ENCODE data around the gene PRPSAP2. TPM values are rescaled to one million over a fixed set of nuclear protein-coding genes. Genes with fewer than 3 reads are reported as not detected.
"Not testable (repeated sequence)": the region's sequence is repeated elsewhere in the genome, so short reads cannot be mapped to it uniquely, and the experiment has no call there.

Gene PRPSAP2
- total and polyA plus RNA-seq, 3 experiments from 2014 or later, result 38.4 to 51.6 (median 49.7) TPM

GRCh38 chr17:18950944-18951905 lies 93.3 kb downstream of the PRPSAP2 start:
- CTCF ChIA-PET, result interaction anchor here (1.2 kb wide), 1 partner anchor 10 kb away, joined by 6 read pairs; no protein-coding TSS in a partner anchor

GRCh38 chr17:18951941-18952842 lies 94.3 kb downstream of the PRPSAP2 start, which contains the start of gene SLC5A10:
TSS of gene SLC5A10 (plus strand) at chr17:18952165. CDS start at chr17:18952206, 41 bp downstream.
- peak within 1 kb of the TSS in 1 of 8 donors; percentile 26 for H3K27ac Mint-ChIP-seq
- H3K27me3 Mint-ChIP-seq, result peaks cover 3 to 4% of the 10 kb centered on the region in 2 donors
- no peak within 1 kb of the TSS for H3K4me3 Mint-ChIP-seq
- H3K27me3 ChIP-seq (ENCODE audit: insufficient read depth, low read length, poor library complexity, severe bottlenecking), result no peaks in the 10 kb centered on the region
- no peaks in the 10 kb centered on the region for H3K9me3 Mint-ChIP-seq
- H3K4me1 Mint-ChIP-seq, result peaks cover 18 to 30% (median 23%) of the 10 kb centered on the region in 3 donors
- H3K4me1 ChIP-seq (ENCODE audit: insufficient read depth, low read length), result peaks cover 29% of the 10 kb centered on the region
- H3K4me3 ChIP-seq (ENCODE audit: low read length), result no peak within 1 kb of the TSS
- ChIA-PET CTCF (interaction anchor here (1.2 kb wide), 1 partner anchor 9 kb away, joined by 6 read pairs; no protein-coding TSS in a partner anchor), POLR2A (no interaction called here)
- no peaks in the 10 kb centered on the region for H3K9me3 ChIP-seq (ENCODE audit: low read length)
- H3K27ac ChIP-seq (ENCODE audit: low read depth, low read length), result no peak within 1 kb of the TSS
- H3K36me3 ChIP-seq (ENCODE audit: insufficient read depth, low read length), result no peaks in the 10 kb centered on the region
- no peaks in the 10 kb centered on the region for H3K36me3 Mint-ChIP-seq
- DNase-seq, result no peak

More at GRCh38 chr17:18950944-18951905, 93.3 kb downstream of the PRPSAP2 start:
- H3K9me3 ChIP-seq (ENCODE audit: low read length), result no peaks in the 10 kb centered on the region
- Mint-ChIP-seq H3K9me3 (no peaks in the 10 kb centered on the region), H3K27ac (peak overlapping the region in 1 of 8 donors; percentile 26), H3K4me3 (no peak overlapping the region), H3K27me3 (peaks cover 3 to 4% of the 10 kb centered on the region in 2 donors), H3K4me1 (peaks cover 16 to 24% (median 17%) of the 10 kb centered on the region in 3 donors), H3K36me3 (no peaks in the 10 kb centered on the region)
- H3K27ac ChIP-seq (ENCODE audit: low read depth, low read length), result no peak overlapping the region
- no peak for DNase-seq
- no peak overlapping the region for H3K4me3 ChIP-seq (ENCODE audit: low read length)
- H3K27me3 ChIP-seq (ENCODE audit: insufficient read depth, low read length, poor library complexity, severe bottlenecking), result no peaks in the 10 kb centered on the region
- POLR2A ChIA-PET, result no interaction called here
- no peaks in the 10 kb centered on the region for H3K36me3 ChIP-seq (ENCODE audit: insufficient read depth, low read length)
- peaks cover 23% of the 10 kb centered on the region for H3K4me1 ChIP-seq (ENCODE audit: insufficient read depth, low read length)

GRCh38 chr17:18953231-18953728 lies 95.3 kb downstream of the PRPSAP2 start:
- no peak for DNase-seq
- Histone ChIP-seq H3K4me3 (ENCODE audit: low read length) (no peak overlapping the region), H3K9me3 (ENCODE audit: low read length) (no peaks in the 10 kb centered on the region), H3K4me1 (ENCODE audit: insufficient read depth, low read length) (peaks cover 29% of the 10 kb centered on the region), H3K27me3 (ENCODE audit: insufficient read depth, low read length, poor library complexity, severe bottlenecking) (no peaks in the 10 kb centered on the region), H3K27ac (ENCODE audit: low read depth, low read length) (no peak overlapping the region), H3K36me3 (ENCODE audit: insufficient read depth, low read length) (no peaks in the 10 kb centered on the region)
- POLR2A ChIA-PET, result no interaction called here
- peaks cover 18 to 34% (median 28%) of the 10 kb centered on the region in 3 donors for H3K4me1 Mint-ChIP-seq
- no peak overlapping the region for H3K27ac Mint-ChIP-seq
- CTCF ChIA-PET, result no interaction called here
- no peak overlapping the region for H3K4me3 Mint-ChIP-seq
- no peaks in the 10 kb centered on the region for H3K36me3 Mint-ChIP-seq
- peaks cover 3 to 4% of the 10 kb centered on the region in 2 donors for H3K27me3 Mint-ChIP-seq
- H3K9me3 Mint-ChIP-seq, result no peaks in the 10 kb centered on the region

GRCh38 chr17:18954321-18954720 lies 96.4 kb downstream of the PRPSAP2 start:
- H3K4me3 ChIP-seq (ENCODE audit: low read length), result no peak overlapping the region
- CTCF ChIA-PET, result interaction anchor here (1.5 kb wide), 1 partner anchor 329 kb away, joined by 4 read pairs; no protein-coding TSS in a partner anchor
- H3K4me1 Mint-ChIP-seq, result peaks cover 18 to 34% (median 28%) of the 10 kb centered on the region in 3 donors
- peak overlapping the region in 3 of 8 donors; percentile 17 to 94 (median 52) for H3K27ac Mint-ChIP-seq
- no peaks in the 10 kb centered on the region for H3K36me3 Mint-ChIP-seq
- H3K4me3 Mint-ChIP-seq, result peak overlapping the region in 3 of 7 donors; percentile 22 to 77 (median 28)
- no peaks in the 10 kb centered on the region for H3K9me3 ChIP-seq (ENCODE audit: low read length)
- POLR2A ChIA-PET, result interaction anchor here (0.6 to 1.2 kb wide), 2 partner anchors 12 to 96 kb away, joined by 4 to 5 read pairs; no protein-coding TSS in a partner anchor
- H3K4me1 ChIP-seq (ENCODE audit: insufficient read depth, low read length), result peaks cover 29% of the 10 kb centered on the region
- no peaks in the 10 kb centered on the region for H3K36me3 ChIP-seq (ENCODE audit: insufficient read depth, low read length)
- H3K27me3 Mint-ChIP-seq, result peaks cover 3 to 4% of the 10 kb centered on the region in 2 donors
- H3K27me3 ChIP-seq (ENCODE audit: insufficient read depth, low read length, poor library complexity, severe bottlenecking), result no peaks in the 10 kb centered on the region
- no peak for DNase-seq
- H3K27ac ChIP-seq (ENCODE audit: low read depth, low read length), result no peak overlapping the region
- H3K9me3 Mint-ChIP-seq, result no peaks in the 10 kb centered on the region

- H3K27ac ChIP-seq (ENCODE audit: low read depth, low read length), result no peak overlapping the region
- POLR2A ChIA-PET, result interaction anchor here (0.6 to 1.2 kb wide), 2 partner anchors 13 to 96 kb away, joined by 4 to 5 read pairs; no protein-coding TSS in a partner anchor
- CTCF ChIA-PET, result interaction anchor here (1.1 to 1.5 kb wide), 4 partner anchors 12 to 329 kb away, joined by 3 to 4 read pairs (median 3); partner anchors contain the start of gene PRPSAP2
- Mint-ChIP-seq H3K36me3 (no peaks in the 10 kb centered on the region), H3K9me3 (no peaks in the 10 kb centered on the region), H3K4me1 (peaks cover 18 to 34% (median 28%) of the 10 kb centered on the region in 3 donors), H3K27me3 (peaks cover 3 to 4% of the 10 kb centered on the region in 2 donors), H3K4me3 (peak overlapping the region; percentile 39 to 84 (median 75)), H3K27ac (peak overlapping the region in 4 of 8 donors; percentile 50 to 82 (median 64))
- no peaks in the 10 kb centered on the region for H3K27me3 ChIP-seq (ENCODE audit: insufficient read depth, low read length, poor library complexity, severe bottlenecking)
- H3K36me3 ChIP-seq (ENCODE audit: insufficient read depth, low read length), result no peaks in the 10 kb centered on the region
- no peaks in the 10 kb centered on the region for H3K9me3 ChIP-seq (ENCODE audit: low read length)
- H3K4me1 ChIP-seq (ENCODE audit: insufficient read depth, low read length), result peaks cover 29% of the 10 kb centered on the region
- DNase-seq, result no peak
- H3K4me3 ChIP-seq (ENCODE audit: low read length), result peak overlapping the region; percentile 44
These were observed 97.1 kb downstream of the PRPSAP2 start for GRCh38 chr17:18955009-18955408.

GRCh38 chr17:18956021-18956420 lies 98.1 kb downstream of the PRPSAP2 start:
- CTCF ChIA-PET, result interaction anchor here (1.1 to 1.6 kb wide), 3 partner anchors 17 to 98 kb away, joined by 3 to 4 read pairs (median 3); partner anchors contain the start of gene PRPSAP2
- H3K27me3 Mint-ChIP-seq; H3K4me3 ChIP-seq (ENCODE audit: low read length); H3K9me3 Mint-ChIP-seq; POLR2A ChIA-PET; H3K27me3 ChIP-seq (ENCODE audit: insufficient read depth, low read length, poor library complexity, severe bottlenecking); H3K36me3 Mint-ChIP-seq; H3K9me3 ChIP-seq (ENCODE audit: low read length); DNase-seq; H3K27ac ChIP-seq (ENCODE audit: low read depth, low read length); H3K36me3 ChIP-seq (ENCODE audit: insufficient read depth, low read length): not testable (repeated sequence)
- peaks cover 35% of the 10 kb centered on the region for H3K4me1 ChIP-seq (ENCODE audit: insufficient read depth, low read length)
- peak overlapping the region in 3 of 7 donors; percentile 62 to 80 (median 77) for H3K4me3 Mint-ChIP-seq
- peak overlapping the region in 2 of 8 donors; percentile 50 to 73 for H3K27ac Mint-ChIP-seq
- H3K4me1 Mint-ChIP-seq, result peaks cover 24 to 41% (median 33%) of the 10 kb centered on the region in 3 donors

- Mint-ChIP-seq H3K36me3 (no peaks in the 10 kb centered on the region), H3K9me3 (no peaks in the 10 kb centered on the region), H3K4me1 (peaks cover 25 to 45% (median 34%) of the 10 kb centered on the region in 3 donors), H3K4me3 (no peak overlapping the region), H3K27me3 (peaks cover 0 to 1% of the 10 kb centered on the region in 2 donors), H3K27ac (no peak overlapping the region)
- H3K4me3 ChIP-seq (ENCODE audit: low read length), result no peak overlapping the region
- H3K36me3 ChIP-seq (ENCODE audit: insufficient read depth, low read length), result no peaks in the 10 kb centered on the region
- H3K27me3 ChIP-seq (ENCODE audit: insufficient read depth, low read length, poor library complexity, severe bottlenecking), result no peaks in the 10 kb centered on the region
- no peaks in the 10 kb centered on the region for H3K9me3 ChIP-seq (ENCODE audit: low read length)
- no peak overlapping the region for H3K27ac ChIP-seq (ENCODE audit: low read depth, low read length)
- DNase-seq, result no peak
- CTCF ChIA-PET, result interaction anchor here (1.6 kb wide), 1 partner anchor 16 kb away, joined by 4 read pairs; no protein-coding TSS in a partner anchor
- POLR2A ChIA-PET, result no interaction called here
- H3K4me1 ChIP-seq (ENCODE audit: insufficient read depth, low read length), result peaks cover 38% of the 10 kb centered on the region
These were observed 98.7 kb downstream of the PRPSAP2 start for GRCh38 chr17:18956581-18956980.

Data from CD8-positive, alpha-beta memory T cell (primary cell).